Measurements from ENCODE around the gene TUBGCP4. TPM values are rescaled to one million over a fixed set of nuclear protein-coding genes. Genes with fewer than 3 reads are reported as not detected.

The TUBGCP4 gene
- 10 to 100 TPM; 15.9 to 22.7 (median 22.3) TPM for total RNA-seq
- long read RNA-seq, donor 1, full-length matches to known transcripts = 16 of 31 reads
- long read RNA-seq, donor 1, partial matches to known transcripts = 3 of 31 reads
- long read RNA-seq, donor 1, other reads (novel, unspliced or antisense) = 12 of 31 reads
- long read RNA-seq, donor 2, full-length matches to known transcripts = 2 of 7 reads
- long read RNA-seq, donor 2, partial matches to known transcripts = 3 of 7 reads
- long read RNA-seq, donor 2, other reads (novel, unspliced or antisense) = 2 of 7 reads

GRCh38 chr15:43370975-43371974 lies at the start of gene TUBGCP4, which contains the start of gene ZSCAN29:
Gene TUBGCP4 (plus strand): TSS chr15:43371101. CDS start chr15:43371355, 254 bp downstream.
Gene ZSCAN29 (minus strand): TSS chr15:43371043. CDS start chr15:43369913, 1,130 bp downstream.
- no peak for TF ChIP-seq CTCF (IDR thresholded peaks at IDR 0.05)
- Histone ChIP-seq H3K9me3 (no peaks in the 10 kb centered on the region), H3K4me3 (peak within 1 kb of the TSS; percentile 77), H3K4me1 (ENCODE audit: low read depth) (peaks cover 22% of the 10 kb centered on the region), H3K36me3 (ENCODE audit: low read depth) (no peaks in the 10 kb centered on the region)
- intact Hi-C loops (cut with DNase I, micrococcal nuclease) = no loop called here
- ATAC-seq (peak; percentile 95), DNase-seq (peak; percentile 74 to 89 (median 88))

- peaks cover 15% of the 10 kb centered on the region for H3K4me1 ChIP-seq (ENCODE audit: low read depth)
- no peaks in the 10 kb centered on the region for H3K9me3 ChIP-seq
- H3K36me3 ChIP-seq (ENCODE audit: low read depth) = no peaks in the 10 kb centered on the region
- intact Hi-C loops (cut with DNase I, micrococcal nuclease) = no loop called here
- TF ChIP-seq CTCF (IDR thresholded peaks at IDR 0.05) = no peak
- no peak for DNase-seq
- no peak for ATAC-seq
- H3K4me3 ChIP-seq = no peak overlapping the region
Observed at GRCh38 chr15:43325039-43325684, 45.7 kb upstream of the TUBGCP4 start.

GRCh38 chr15:43329217-43329959 lies 41.5 kb upstream of the TUBGCP4 start:
- H3K9me3 ChIP-seq = no peaks in the 10 kb centered on the region
- TF ChIP-seq CTCF (IDR thresholded peaks at IDR 0.05) = no peak
- peaks cover 15% of the 10 kb centered on the region for H3K4me1 ChIP-seq (ENCODE audit: low read depth)
- intact Hi-C loops (cut with DNase I, micrococcal nuclease) = no loop called here
- H3K4me3 ChIP-seq = peak overlapping the region; percentile 61
- ATAC-seq (peak; percentile 8), DNase-seq (peak in 2 of 3 donors; percentile 40 to 58)
- H3K36me3 ChIP-seq (ENCODE audit: low read depth) = no peaks in the 10 kb centered on the region

GRCh38 chr15:43329960-43330779 lies 40.7 kb upstream of the TUBGCP4 start, which contains the start of gene LCMT2:
Gene LCMT2 (minus strand): TSS chr15:43330573. CDS start chr15:43330489, 84 bp downstream.
- TF ChIP-seq CTCF (IDR thresholded peaks at IDR 0.05) = no peak
- peak; percentile 97 for ATAC-seq
- peak; percentile 93 to 95 (median 94) for DNase-seq
- no peaks in the 10 kb centered on the region for H3K36me3 ChIP-seq (ENCODE audit: low read depth)
- intact Hi-C loops (cut with DNase I, micrococcal nuclease) = no loop called here
- H3K4me1 ChIP-seq (ENCODE audit: low read depth) = peaks cover 15% of the 10 kb centered on the region
- no peaks in the 10 kb centered on the region for H3K9me3 ChIP-seq
- H3K4me3 ChIP-seq = peak within 1 kb of the TSS; percentile 61

All from mucosa of descending colon (tissue), 3 donors.